CD4-positive, alpha-beta T cell treated with Interleukin-15 for 4 hours (primary cell): ENCODE measurements around the gene FTCDNL1.

Experiments
- DNase-seq: peaks from one replicate; pipeline ENCODE4 v3.0.0-alpha.2; 2020; ENCODE audit warnings: low spot score

The FTCDNL1 gene

GRCh38 chr2:199742884-199743283, 108.1 kb downstream of the FTCDNL1 start:
- DNase-seq = no peak

GRCh38 chr2:199740111-199740428, 110.9 kb downstream of the FTCDNL1 start:
- no peak for DNase-seq

- peak; percentile 50 for DNase-seq
These were observed 111.4 kb downstream of the FTCDNL1 start for GRCh38 chr2:199739413-199740110.

GRCh38 chr2:199738727-199739412, 112.1 kb downstream of the FTCDNL1 start:
- DNase-seq = no peak

- no peak for DNase-seq
These were observed 116.3 kb downstream of the FTCDNL1 start for GRCh38 chr2:199734651-199735050.

GRCh38 chr2:199734011-199734410, 117.0 kb downstream of the FTCDNL1 start:
- DNase-seq = no peak

GRCh38 chr2:199727801-199728200, 123.2 kb downstream of the FTCDNL1 start:
- no peak for DNase-seq

- no peak for DNase-seq
These were observed 123.7 kb downstream of the FTCDNL1 start for GRCh38 chr2:199727306-199727705.

GRCh38 chr2:199718074-199718473, 132.9 kb downstream of the FTCDNL1 start:
- DNase-seq = no peak

- no peak for DNase-seq
These were observed 133.4 kb downstream of the FTCDNL1 start for GRCh38 chr2:199717587-199717907.

- no peak for DNase-seq
These were observed 134.0 kb downstream of the FTCDNL1 start for GRCh38 chr2:199716807-199717586.

GRCh38 chr2:199713746-199714145, 137.2 kb downstream of the FTCDNL1 start:
- DNase-seq = no peak

GRCh38 chr2:199710551-199710950, 140.4 kb downstream of the FTCDNL1 start:
- DNase-seq = no peak
